ENCODE data around the gene RCSD1.

GRCh38 chr1:167676916-167677848 lies 47.1 kb downstream of the RCSD1 start:
- TF ChIP-seq CTCF (IDR thresholded peaks at IDR 0.05; ENCODE audit: insufficient read depth, low read length, poor library complexity, severe bottlenecking) (no peak), EZH2phosphoT487 (conservative IDR thresholded peaks at IDR 0.05; ENCODE audit: low read length) (no peak)
